ENCODE results near the gene ZNF425.
A peak's percentile ranks its signal among the peaks of the same experiment; 100 is the strongest.

The ZNF425 gene

DNA sequence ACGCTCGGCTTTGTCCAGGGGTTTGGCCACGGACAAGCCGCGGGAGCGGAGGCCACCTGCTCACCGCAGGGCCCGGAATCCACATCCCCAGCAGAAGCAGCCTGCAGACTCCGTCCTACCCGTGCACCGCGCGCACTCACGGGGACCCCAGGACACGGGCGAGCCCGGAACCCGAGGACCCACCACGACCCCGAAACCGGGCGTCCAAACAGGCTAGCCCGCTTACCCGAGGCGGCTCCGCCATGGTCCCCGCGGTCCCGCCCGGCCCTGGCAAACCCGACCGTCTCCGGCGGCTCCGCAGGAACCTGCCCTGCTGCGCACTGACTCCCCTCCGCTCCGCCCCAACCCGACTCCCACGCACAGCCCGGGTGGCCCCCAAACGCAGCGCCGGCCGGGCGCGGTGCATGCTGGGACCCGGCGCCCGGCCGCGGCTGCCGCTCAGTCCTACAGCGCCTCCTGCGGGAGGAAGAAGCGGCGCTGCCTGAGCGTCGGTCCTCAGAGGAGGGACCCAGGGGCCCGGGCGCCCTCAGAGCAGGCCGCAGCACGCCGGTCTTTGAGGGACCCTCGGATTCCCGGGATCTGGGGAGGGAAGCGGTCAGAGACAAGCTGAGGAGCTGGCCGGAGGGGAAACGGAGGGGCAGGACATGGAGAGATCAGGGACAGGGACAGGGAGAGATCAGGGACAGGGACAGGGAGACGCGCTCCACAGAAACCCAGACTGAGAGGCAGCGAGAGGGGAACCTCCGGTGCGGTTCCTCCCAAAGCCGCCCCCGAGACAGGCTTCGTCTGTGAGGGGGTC, 35.5 kb downstream of the ZNF425 start, which contains the start of gene ZNF786:
ZNF786 (minus strand) TSS at position 322 of the 799 bp plus-strand sequence; CDS start at position 244, 78 bp downstream.
- peak within 1 kb of the TSS; percentile 98 for H3K4me3 ChIP-seq (ENCODE audit: low read depth, low read length)
- peak within 1 kb of the TSS; percentile 65 for H2AK5ac ChIP-seq (ENCODE audit: low read length)
- peak within 1 kb of the TSS; percentile 74 for H3K4me2 ChIP-seq (ENCODE audit: low read length)
- no peak within 1 kb of the TSS for H3K23ac ChIP-seq (ENCODE audit: low read length)
- peaks cover 14% of the 10 kb centered on the region for H3K79me2 ChIP-seq (ENCODE audit: control insufficient read depth, insufficient read depth, low read length, poor library complexity)
- H3K36me3 ChIP-seq (ENCODE audit: control insufficient read depth in 1 of 2, insufficient read depth in 2 of 2, low read length in 2 of 2): peaks cover 2 to 4% of the 10 kb centered on the region in 2 experiments
- peak within 1 kb of the TSS; percentile 90 for H3K27ac ChIP-seq (ENCODE audit: low read depth, low read length)
- H3K18ac ChIP-seq (ENCODE audit: low read length): peak within 1 kb of the TSS; percentile 95
- peaks cover 3 to 4% of the 10 kb centered on the region in 2 experiments for H3K4me1 ChIP-seq (ENCODE audit: control insufficient read depth in 1 of 2, insufficient read depth in 2 of 2, low read length in 2 of 2)
- H2BK12ac ChIP-seq (ENCODE audit: low read length): peak within 1 kb of the TSS; percentile 8
- H3K14ac ChIP-seq (ENCODE audit: low read length): peak within 1 kb of the TSS; percentile 97
- peak within 1 kb of the TSS; percentile 86 for H2BK5ac ChIP-seq (ENCODE audit: low read depth, low read length, poor library complexity)
- H3K79me1 ChIP-seq (ENCODE audit: low read length): peaks cover 16% of the 10 kb centered on the region
- H3K27me3 ChIP-seq (ENCODE audit: insufficient read depth, low read length): no peaks in the 10 kb centered on the region
- peak within 1 kb of the TSS; percentile 98 for H2AFZ ChIP-seq (ENCODE audit: insufficient read depth, low read length, poor library complexity)
- no peaks in the 10 kb centered on the region for H3K9me3 ChIP-seq (ENCODE audit: insufficient read depth, low read depth, low read length)
- peak within 1 kb of the TSS; percentile 94 for H4K91ac ChIP-seq (ENCODE audit: low read depth, low read length)
- H4K8ac ChIP-seq (ENCODE audit: low read depth, low read length): peak within 1 kb of the TSS; percentile 98
- peak within 1 kb of the TSS; percentile 90 for H3K4ac ChIP-seq (ENCODE audit: low read depth, low read length)
- peak within 1 kb of the TSS; percentile 98 for H4K12ac ChIP-seq (ENCODE audit: low read depth, low read length)
- peak within 1 kb of the TSS; percentile 92 for H2BK120ac ChIP-seq (ENCODE audit: insufficient read depth, low read length, poor library complexity)
- no CpG with 5 or more reads among the region's 77 CpGs for WGBS (ENCODE audit: extremely low coverage, insufficient coverage, insufficient read length)
- DNase-seq: peak; percentile 82 to 91
- H3K9ac ChIP-seq (ENCODE audit: low read length): peak within 1 kb of the TSS; percentile 97

DNA sequence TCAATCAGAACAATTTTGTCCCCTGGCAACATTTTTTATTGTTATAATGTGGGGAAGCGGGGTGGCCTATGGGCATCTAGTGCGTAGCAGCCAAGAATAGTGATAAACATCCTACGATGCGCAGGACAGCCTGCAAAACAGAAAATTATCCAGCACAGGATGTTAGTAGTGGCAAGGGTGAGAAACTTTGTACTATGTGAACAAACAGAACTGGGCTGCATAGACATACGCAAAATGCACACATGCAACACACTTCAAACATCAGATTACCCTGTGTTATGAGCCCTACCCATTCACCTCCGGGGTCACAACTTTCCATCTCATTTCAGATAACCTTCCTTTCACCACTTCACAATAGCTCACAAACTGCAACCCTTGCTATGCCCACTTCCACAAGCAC, 38.7 kb downstream of the ZNF425 start:
- Histone ChIP-seq H3K14ac (ENCODE audit: low read length) (no peak overlapping the region), H3K23ac (ENCODE audit: low read length) (no peak overlapping the region), H4K12ac (ENCODE audit: low read depth, low read length) (no peak overlapping the region), H3K36me3 (ENCODE audit: control insufficient read depth in 1 of 2, insufficient read depth in 2 of 2, low read length in 2 of 2) (peaks cover 2 to 4% of the 10 kb centered on the region in 2 experiments), H2BK120ac (ENCODE audit: insufficient read depth, low read length, poor library complexity) (no peak overlapping the region), H3K18ac (ENCODE audit: low read length) (no peak overlapping the region), H3K4me2 (ENCODE audit: low read length) (no peak overlapping the region), H3K27me3 (ENCODE audit: insufficient read depth, low read length) (no peaks in the 10 kb centered on the region), H2BK5ac (ENCODE audit: low read depth, low read length, poor library complexity) (no peak overlapping the region), H3K4me3 (ENCODE audit: low read depth, low read length) (no peak overlapping the region), H2BK12ac (ENCODE audit: low read length) (no peak overlapping the region), H3K9me3 (ENCODE audit: insufficient read depth, low read depth, low read length) (no peaks in the 10 kb centered on the region), H2AFZ (ENCODE audit: insufficient read depth, low read length, poor library complexity) (no peak overlapping the region), H4K8ac (ENCODE audit: low read depth, low read length) (no peak overlapping the region), H2AK5ac (ENCODE audit: low read length) (no peak overlapping the region), H3K4me1 (ENCODE audit: control insufficient read depth in 1 of 2, insufficient read depth in 2 of 2, low read length in 2 of 2) (peaks cover 0 to 3% of the 10 kb centered on the region in 2 experiments), H3K27ac (ENCODE audit: low read depth, low read length) (no peak overlapping the region), H4K91ac (ENCODE audit: low read depth, low read length) (no peak overlapping the region), H3K79me2 (ENCODE audit: control insufficient read depth, insufficient read depth, low read length, poor library complexity) (peaks cover 14% of the 10 kb centered on the region), H3K4ac (ENCODE audit: low read depth, low read length) (no peak overlapping the region), H3K9ac (ENCODE audit: low read length) (no peak overlapping the region), H3K79me1 (ENCODE audit: low read length) (peaks cover 14% of the 10 kb centered on the region)
- no CpG with 5 or more reads among the region's 6 CpGs for WGBS (ENCODE audit: extremely low coverage, insufficient coverage, insufficient read length)
- no peak for DNase-seq

DNA sequence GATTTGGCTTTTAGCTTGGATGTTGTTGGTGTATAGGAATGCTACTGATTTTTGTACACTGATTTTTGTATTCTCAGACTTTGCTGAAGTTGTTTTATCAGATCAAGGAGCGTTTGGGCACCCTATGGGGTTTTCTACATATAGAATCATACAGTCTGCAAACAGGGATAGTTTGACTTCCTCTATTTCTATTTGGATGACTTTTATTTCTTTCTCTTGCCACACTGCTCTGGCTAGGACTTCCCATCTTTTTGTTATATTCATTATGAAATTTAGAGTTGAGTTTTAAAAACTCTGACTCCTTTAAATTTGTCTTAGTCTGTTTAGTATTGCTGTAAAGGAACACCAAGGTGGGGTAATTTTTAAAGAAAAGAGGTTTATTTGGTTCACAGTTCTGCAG, 40.3 kb downstream of the ZNF425 start:
- no peak overlapping the region for H3K9ac ChIP-seq (ENCODE audit: low read length)
- no peaks in the 10 kb centered on the region for H3K27me3 ChIP-seq (ENCODE audit: insufficient read depth, low read length)
- H4K91ac ChIP-seq (ENCODE audit: low read depth, low read length): no peak overlapping the region
- H3K18ac ChIP-seq (ENCODE audit: low read length): no peak overlapping the region
- H3K4me1 ChIP-seq (ENCODE audit: control insufficient read depth in 1 of 2, insufficient read depth in 2 of 2, low read length in 2 of 2): no peaks in the 10 kb centered on the region
- H3K36me3 ChIP-seq (ENCODE audit: control insufficient read depth in 1 of 2, insufficient read depth in 2 of 2, low read length in 2 of 2): peaks cover 2 to 4% of the 10 kb centered on the region in 2 experiments
- H3K79me1 ChIP-seq (ENCODE audit: low read length): peaks cover 6% of the 10 kb centered on the region
- H3K4ac ChIP-seq (ENCODE audit: low read depth, low read length): no peak overlapping the region
- no peak overlapping the region for H3K27ac ChIP-seq (ENCODE audit: low read depth, low read length)
- no peak overlapping the region for H4K8ac ChIP-seq (ENCODE audit: low read depth, low read length)
- H3K79me2 ChIP-seq (ENCODE audit: control insufficient read depth, insufficient read depth, low read length, poor library complexity): peaks cover 9% of the 10 kb centered on the region
- H3K23ac ChIP-seq (ENCODE audit: low read length): no peak overlapping the region
- H3K14ac ChIP-seq (ENCODE audit: low read length): no peak overlapping the region
- no peak overlapping the region for H2BK120ac ChIP-seq (ENCODE audit: insufficient read depth, low read length, poor library complexity)
- no peak overlapping the region for H2BK12ac ChIP-seq (ENCODE audit: low read length)
- no peak overlapping the region for H3K4me2 ChIP-seq (ENCODE audit: low read length)
- H3K9me3 ChIP-seq (ENCODE audit: insufficient read depth, low read depth, low read length): no peaks in the 10 kb centered on the region
- H4K12ac ChIP-seq (ENCODE audit: low read depth, low read length): no peak overlapping the region
- H2AFZ ChIP-seq (ENCODE audit: insufficient read depth, low read length, poor library complexity): no peak overlapping the region
- no CpG with 5 or more reads among the region's 1 CpG for WGBS (ENCODE audit: extremely low coverage, insufficient coverage, insufficient read length)
- H2BK5ac ChIP-seq (ENCODE audit: low read depth, low read length, poor library complexity): no peak overlapping the region
- no peak for DNase-seq
- H2AK5ac ChIP-seq (ENCODE audit: low read length): no peak overlapping the region
- no peak overlapping the region for H3K4me3 ChIP-seq (ENCODE audit: low read depth, low read length)

DNA sequence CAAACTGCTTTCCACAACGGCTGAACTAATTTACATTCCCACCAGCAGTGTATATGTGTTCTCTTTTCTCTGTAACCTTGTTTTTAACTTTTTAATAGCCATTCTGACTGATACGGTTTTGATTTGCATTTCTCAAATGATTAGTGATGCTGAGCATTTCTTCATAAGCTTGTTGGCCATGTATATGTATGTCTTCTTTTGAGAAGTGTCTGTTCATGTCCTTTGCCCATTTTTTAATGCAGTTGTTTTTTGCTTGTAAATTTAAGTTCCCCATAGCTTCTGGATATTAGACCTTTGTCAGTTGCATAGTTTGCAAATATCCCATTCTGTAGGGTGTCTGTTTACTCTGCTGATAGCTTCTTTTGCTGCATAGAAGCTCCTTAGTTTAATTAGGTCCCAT, 41.7 kb downstream of the ZNF425 start:
- WGBS (ENCODE audit: extremely low coverage, insufficient coverage, insufficient read length): no CpG with 5 or more reads among the region's 2 CpGs
- H3K4me2 ChIP-seq (ENCODE audit: low read length): no peak overlapping the region
- H2AFZ ChIP-seq (ENCODE audit: insufficient read depth, low read length, poor library complexity): no peak overlapping the region

More for the DNA sequence above, 41.7 kb downstream of the ZNF425 start:
- Histone ChIP-seq H3K79me1 (ENCODE audit: low read length) (no peaks in the 10 kb centered on the region), H2BK120ac (ENCODE audit: insufficient read depth, low read length, poor library complexity) (no peak overlapping the region), H3K79me2 (ENCODE audit: control insufficient read depth, insufficient read depth, low read length, poor library complexity) (peaks cover 5% of the 10 kb centered on the region), H2BK5ac (ENCODE audit: low read depth, low read length, poor library complexity) (no peak overlapping the region), H3K27ac (ENCODE audit: low read depth, low read length) (no peak overlapping the region), H3K14ac (ENCODE audit: low read length) (no peak overlapping the region), H3K36me3 (ENCODE audit: control insufficient read depth in 1 of 2, insufficient read depth in 2 of 2, low read length in 2 of 2) (peaks cover 4 to 5% of the 10 kb centered on the region in 2 experiments), H3K23ac (ENCODE audit: low read length) (no peak overlapping the region), H3K9ac (ENCODE audit: low read length) (no peak overlapping the region), H4K12ac (ENCODE audit: low read depth, low read length) (no peak overlapping the region), H4K8ac (ENCODE audit: low read depth, low read length) (no peak overlapping the region), H3K9me3 (ENCODE audit: insufficient read depth, low read depth, low read length) (no peaks in the 10 kb centered on the region), H3K4ac (ENCODE audit: low read depth, low read length) (no peak overlapping the region), H3K27me3 (ENCODE audit: insufficient read depth, low read length) (no peaks in the 10 kb centered on the region), H3K4me3 (ENCODE audit: low read depth, low read length) (no peak overlapping the region), H4K91ac (ENCODE audit: low read depth, low read length) (no peak overlapping the region), H3K18ac (ENCODE audit: low read length) (no peak overlapping the region), H2AK5ac (ENCODE audit: low read length) (no peak overlapping the region), H2BK12ac (ENCODE audit: low read length) (no peak overlapping the region), H3K4me1 (ENCODE audit: control insufficient read depth in 1 of 2, insufficient read depth in 2 of 2, low read length in 2 of 2) (no peaks in the 10 kb centered on the region)
- DNase-seq: no peak

Measured in trophoblast cell (in vitro differentiated cells and primary cell).